ENCODE results near the gene ZNF280B.
A peak's percentile ranks its signal among the peaks of the same experiment; 100 is the strongest.
"Not testable (repeated sequence)": the region's sequence is repeated elsewhere in the genome, so short reads cannot be mapped to it uniquely, and the experiment has no call there.

ZNF280B gene

DNA sequence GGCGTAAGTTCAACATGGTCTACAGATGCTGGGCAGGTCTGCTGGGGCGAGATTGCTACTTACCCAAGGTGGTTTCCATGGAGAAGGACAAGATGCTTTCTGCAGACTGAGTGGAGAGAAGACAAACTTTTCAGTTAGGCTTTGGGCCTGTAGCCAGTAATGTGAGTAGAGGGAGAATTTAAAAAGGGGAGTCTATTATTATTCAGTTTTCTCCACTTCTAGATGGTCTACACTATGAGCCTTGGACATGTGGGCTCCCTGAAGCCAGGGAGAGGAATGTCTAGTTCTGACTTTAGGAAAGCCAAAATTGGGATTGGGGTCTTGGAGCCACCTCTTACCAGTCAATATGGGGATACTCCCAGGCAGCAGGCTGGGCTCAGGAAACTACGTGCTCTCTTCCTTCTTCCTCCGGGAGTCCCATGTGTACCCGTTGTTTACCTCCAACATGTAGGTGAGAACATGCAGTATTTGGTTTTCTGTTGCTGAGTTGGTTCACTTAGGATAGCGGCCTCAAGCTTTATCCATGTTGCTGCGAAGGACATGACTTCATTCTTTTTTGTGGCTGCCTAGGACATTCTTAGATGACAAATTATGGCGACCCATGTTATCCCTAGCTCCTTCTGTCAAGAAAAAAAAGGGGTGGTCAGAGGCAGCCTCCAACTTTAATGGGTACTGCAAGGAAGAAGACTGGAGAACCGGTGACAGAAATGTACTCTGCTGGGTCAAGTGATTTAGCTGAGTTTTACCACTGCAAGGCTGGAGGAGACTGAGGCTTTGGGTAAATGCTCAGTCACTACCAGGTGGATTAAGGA, 26.3 kb upstream of the ZNF280B start:
- no peak for DNase-seq (ENCODE audit: low read depth)

DNA sequence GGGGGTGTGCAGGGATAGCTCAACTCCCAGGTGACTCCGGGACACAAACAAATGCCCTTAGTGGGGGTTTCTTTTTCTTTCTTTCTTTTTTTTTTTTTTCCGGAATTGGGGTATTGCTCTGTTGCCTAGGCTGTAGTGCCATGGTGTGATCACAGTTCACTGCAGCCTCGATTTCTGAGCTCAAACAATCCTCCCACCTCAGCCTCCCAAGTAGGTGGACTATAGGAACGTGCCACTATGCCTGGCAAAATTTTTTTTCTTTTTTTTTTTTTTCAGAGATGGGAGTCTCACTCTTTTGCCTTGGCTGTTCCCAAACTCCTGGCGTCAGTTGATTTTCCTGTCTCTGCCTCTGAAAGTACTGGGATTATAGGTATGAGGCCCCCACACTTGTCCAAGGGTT, 25.3 kb upstream of the ZNF280B start:
- DNase-seq (ENCODE audit: low read depth), result no peak

- DNase-seq (ENCODE audit: low read depth), result no peak
Measured at GRCh38 chr22:22533417-22533816, 24.9 kb upstream of the ZNF280B start.

DNA sequence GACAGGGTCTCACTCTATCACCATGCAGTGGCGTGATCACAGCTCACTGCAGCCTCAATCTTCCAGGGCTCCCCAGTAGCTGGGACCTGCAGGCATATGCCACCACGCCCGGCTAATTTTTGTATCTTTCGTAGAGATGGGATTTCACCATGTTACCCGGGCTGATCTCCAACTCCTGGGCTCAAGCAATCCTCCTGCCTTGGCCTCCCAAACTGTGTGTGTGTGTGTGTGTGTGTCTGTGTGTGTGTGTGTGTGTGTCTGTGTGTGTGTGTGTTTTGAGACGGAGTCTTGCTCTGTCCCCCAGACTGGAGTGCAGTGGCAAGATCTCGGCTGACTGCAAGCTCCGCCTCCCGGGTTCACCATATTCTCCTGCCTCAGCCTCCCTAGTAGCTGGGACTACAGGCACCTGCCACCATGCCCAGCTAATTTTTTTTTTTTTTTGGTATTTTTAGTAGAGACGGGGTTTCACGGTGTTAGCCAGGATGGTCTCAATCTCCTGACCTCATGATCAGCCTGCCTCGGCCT, 24.1 kb upstream of the ZNF280B start:
- not testable (repeated sequence) for DNase-seq (ENCODE audit: low read depth)

- no peak for DNase-seq (ENCODE audit: low read depth)
Measured at GRCh38 chr22:22531770-22532546, 23.4 kb upstream of the ZNF280B start.

- no peak for DNase-seq (ENCODE audit: low read depth)
Measured at GRCh38 chr22:22528780-22529179, 20.2 kb upstream of the ZNF280B start.

DNA sequence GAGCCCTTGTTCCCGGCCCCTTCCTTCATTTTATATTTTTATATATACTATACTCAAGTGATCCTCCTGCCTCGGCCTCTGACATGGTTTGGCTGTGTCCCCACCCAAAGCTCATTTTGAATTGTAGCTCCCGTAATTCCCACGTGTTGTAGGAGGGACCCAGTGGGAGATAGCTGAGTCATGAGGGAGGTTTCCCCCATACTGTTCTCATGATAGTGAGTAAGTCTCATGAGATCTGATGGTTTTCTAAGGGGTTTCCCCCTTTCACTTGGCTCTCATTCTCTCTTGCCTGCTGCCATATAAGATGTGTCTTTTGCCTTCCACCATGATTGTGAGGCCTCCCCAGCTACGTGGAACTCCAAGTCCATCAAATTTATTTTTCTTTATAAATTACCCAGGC, 18.8 kb upstream of the ZNF280B start:
- no peak for DNase-seq (ENCODE audit: low read depth)

- no peak for DNase-seq (ENCODE audit: low read depth)
Measured at GRCh38 chr22:22526125-22526912, 17.8 kb upstream of the ZNF280B start.

DNA sequence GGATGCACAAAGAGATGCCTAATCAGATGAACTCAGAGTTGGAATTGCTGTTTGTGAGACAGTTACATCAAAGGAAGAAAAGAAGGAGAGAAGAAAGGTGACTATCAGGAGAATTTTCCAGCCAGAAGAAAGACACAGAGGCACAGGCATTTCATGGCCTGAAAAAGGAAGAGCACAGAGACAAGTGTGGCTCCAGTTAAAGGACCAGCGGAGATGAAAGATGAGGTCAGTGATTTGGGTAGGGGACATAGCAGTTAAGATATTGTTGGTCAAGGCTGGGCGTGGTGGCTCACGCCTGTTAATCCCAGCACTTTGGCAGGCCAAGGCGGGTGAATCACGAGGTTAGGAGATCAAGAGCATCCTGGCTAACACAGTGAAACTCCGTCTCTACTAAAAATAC, 15.0 kb upstream of the ZNF280B start:
- DNase-seq (ENCODE audit: low read depth), result no peak

- no peak for DNase-seq (ENCODE audit: low read depth)
Measured at GRCh38 chr22:22521631-22522030, 13.1 kb upstream of the ZNF280B start.

DNA sequence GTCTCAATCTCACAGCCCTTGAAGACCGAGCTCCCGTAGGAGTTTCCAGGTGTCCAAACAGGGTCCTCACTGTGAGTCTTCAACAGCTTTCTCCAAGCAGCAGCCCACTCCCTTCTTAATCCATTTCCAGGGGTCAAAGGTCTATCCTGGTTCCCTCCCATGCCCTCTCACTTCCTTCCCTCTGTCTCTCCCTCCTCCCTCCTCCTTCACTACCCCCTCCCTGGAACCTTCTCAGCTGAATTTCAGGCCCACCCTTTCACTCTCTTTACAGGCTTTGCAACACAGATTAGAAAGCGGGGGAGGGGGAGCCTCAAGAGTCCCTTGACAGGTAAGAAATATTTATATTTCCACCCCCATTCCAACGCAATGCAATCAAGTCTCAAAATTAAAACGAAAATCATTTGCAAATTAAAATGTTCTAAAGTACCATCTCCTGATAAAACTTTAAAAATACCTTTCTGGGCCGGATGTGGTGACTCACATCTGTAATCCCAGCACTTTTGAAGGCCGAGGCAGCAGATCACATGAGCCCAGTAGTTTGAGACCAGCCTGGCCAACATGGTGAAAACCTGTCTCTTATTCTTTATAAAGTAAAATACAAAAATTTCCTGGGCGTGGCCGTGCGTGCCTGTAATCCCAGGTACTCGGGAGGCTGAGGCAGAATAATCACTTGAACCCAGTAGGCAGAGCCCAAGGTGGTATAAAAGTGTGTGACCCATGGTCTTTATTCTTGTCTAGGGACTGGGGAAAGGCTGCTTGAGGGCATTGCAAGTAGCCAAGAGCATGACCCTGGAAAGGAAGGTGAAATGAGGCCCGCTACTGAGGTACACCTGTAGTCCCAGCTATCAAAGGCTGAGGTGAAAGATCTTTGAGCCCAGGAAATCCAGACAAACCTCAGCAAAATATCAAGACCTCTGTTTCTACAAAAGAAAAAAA, 12.4 kb upstream of the ZNF280B start:
- DNase-seq (ENCODE audit: low read depth), result no peak

GRCh38 chr22:22520020-22520656, 11.6 kb upstream of the ZNF280B start, which contains the start of gene ZNF280A:
TSS of gene ZNF280A (minus strand) at chr22:22520270. CDS start at chr22:22515630, 4,640 bp downstream.
- DNase-seq (ENCODE audit: low read depth), result peak; percentile 17

GRCh38 chr22:22519591-22519990, 11.0 kb upstream of the ZNF280B start:
- DNase-seq (ENCODE audit: low read depth), result no peak

GRCh38 chr22:22516992-22517391, 8.4 kb upstream of the ZNF280B start:
- no peak for DNase-seq (ENCODE audit: low read depth)

DNA sequence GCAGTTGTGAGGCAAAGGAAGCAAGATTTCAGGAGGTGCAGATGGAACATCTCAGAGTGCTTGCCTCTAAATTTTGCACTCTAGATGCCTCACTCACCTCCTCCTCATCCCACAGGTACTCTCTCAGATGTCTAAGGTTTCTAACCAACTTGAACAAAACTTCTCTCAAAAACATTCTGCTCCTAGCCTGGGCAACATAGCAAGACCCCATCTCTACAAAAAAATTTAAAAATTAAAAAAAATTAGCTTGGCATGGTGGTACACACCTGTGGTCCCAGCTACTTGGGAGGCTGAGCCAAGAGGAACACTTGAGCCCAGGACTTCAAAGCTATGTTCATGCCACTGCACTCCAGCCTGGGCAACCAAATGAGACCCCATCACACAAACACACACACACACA, 7.3 kb upstream of the ZNF280B start:
- no peak for DNase-seq (ENCODE audit: low read depth)

GRCh38 chr22:22514431-22514830, 5.9 kb upstream of the ZNF280B start:
- not testable (repeated sequence) for DNase-seq (ENCODE audit: low read depth)

- DNase-seq (ENCODE audit: low read depth), result no peak
Measured at GRCh38 chr22:22513619-22514018, 5.1 kb upstream of the ZNF280B start.

DNA sequence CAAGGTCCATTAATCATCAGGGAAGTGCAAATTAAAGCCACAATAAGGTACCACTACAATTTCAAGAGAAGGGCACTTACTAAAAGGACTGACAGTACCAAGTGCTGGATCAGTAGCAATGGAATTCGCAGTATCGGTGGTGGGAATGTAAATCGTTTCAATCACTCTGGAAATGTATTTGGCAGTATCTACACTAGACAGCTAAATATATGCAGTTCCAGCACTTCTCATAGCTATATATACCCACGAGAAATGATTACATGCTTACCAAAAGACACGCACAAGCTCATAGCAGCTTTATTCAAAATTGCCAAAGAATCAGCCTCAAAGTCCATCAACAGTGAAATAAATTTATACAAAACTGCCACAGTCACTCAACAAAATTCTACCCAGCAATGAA, 4.4 kb upstream of the ZNF280B start:
- DNase-seq (ENCODE audit: low read depth), result no peak

DNA sequence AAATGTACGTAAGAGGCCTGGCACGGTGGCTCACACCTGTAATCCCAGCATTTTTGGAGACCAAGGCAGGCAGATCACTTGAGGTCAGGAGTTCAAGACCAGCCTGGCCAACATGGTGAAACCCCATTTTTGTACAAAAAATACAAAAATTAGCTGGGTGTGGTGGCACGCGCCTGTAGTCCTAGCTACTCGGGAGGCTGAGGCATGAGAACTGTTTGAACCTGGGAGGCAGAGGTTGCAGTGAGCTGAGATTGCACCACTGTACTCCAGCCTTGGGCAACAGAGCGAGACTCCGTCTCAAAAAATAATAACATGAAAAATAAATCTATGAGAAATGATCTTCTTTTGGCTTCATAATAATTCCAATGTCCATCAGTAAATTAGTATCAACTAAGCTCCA, 2.3 kb upstream of the ZNF280B start:
- not testable (repeated sequence) for DNase-seq (ENCODE audit: low read depth)

GRCh38 chr22:22509912-22510311, 1.4 kb upstream of the ZNF280B start:
- DNase-seq (ENCODE audit: low read depth), result not testable (repeated sequence)

Data from stromal cell of bone marrow (primary cell).